SK-N-SH (cell line): ENCODE results near the gene AMDHD2. TPM values are rescaled to one million over a fixed set of nuclear protein-coding genes. Genes with fewer than 3 reads are reported as not detected.
"Not testable (repeated sequence)": the region's sequence is repeated elsewhere in the genome, so short reads cannot be mapped to it uniquely, and the experiment has no call there.

Experiments used
- CTCF ChIA-PET: fragments of 300-600, 350-600 bp; formaldehyde crosslinking; extraction: SDS; loops from one replicate; lab custom pipeline; 2021; lab: Yijun Ruan, JAX
- POLR2A ChIA-PET: fragments of 350-600 bp; sonication (Branson Sonifier 250); formaldehyde crosslinking; extraction: SDS; loops from one replicate; lab custom pipeline; 2020; ENCODE audit warnings: antibody characterized with exemption, inconsistent platforms; lab: Yijun Ruan, JAX
- DNase-seq: peaks from one replicate; pipeline ENCODE4 v3.0.0; 2012
- H2AFZ ChIP-seq: fragments of 200-600 bp; sonication (generic); 2 replicates; pipeline ENCODE4 v1.8.1; 2016; ENCODE audit warnings: antibody characterized with exemption, mild to moderate bottlenecking, low read depth
- H3F3A ChIP-seq: fragments of 200-600 bp; sonication (generic); replicated peaks from 2 replicates; pipeline ENCODE3; 2016; ENCODE audit warnings: antibody characterized with exemption, mild to moderate bottlenecking; ENCODE audit not compliant: insufficient read depth
- H3K27ac ChIP-seq, 2 experiments: fragments of 200-500 bp in 1 of 2; fragments of 200-600 bp in 1 of 2; sonication (Bioruptor generic) in 1 of 2; sonication (generic), shearing (Covaris generic) in 1 of 2; 2 replicates each; pipeline versions ENCODE4 v1.5.1 to v1.6.1; 2014 to 2016; ENCODE audit warnings: low read depth in 2 of 2, inconsistent platforms in 1 of 2, low read length in 1 of 2, mild to moderate bottlenecking in 1 of 2, mixed read lengths in 1 of 2
- H3K27me3 ChIP-seq: fragments of 200-600 bp; sonication (generic), shearing (Covaris generic); 2 replicates; pipeline ENCODE4 v1.6.1; 2016; ENCODE audit warnings: mixed run types; ENCODE audit not compliant: insufficient read depth
- H3K36me3 ChIP-seq, 2 experiments: fragments of 200-500 bp in 1 of 2; fragments of 200-600 bp in 1 of 2; sonication (Bioruptor generic) in 1 of 2; sonication (generic) in 1 of 2; replicated peaks in 1 of 2; 2 replicates each; pipeline versions ENCODE3 to v1.5.1; 2014 to 2016; ENCODE audit warnings: low read length in 1 of 2, mild to moderate bottlenecking in 1 of 2; ENCODE audit not compliant: insufficient read depth in 2 of 2, control insufficient read depth in 1 of 2
- H3K4me1 ChIP-seq, 2 experiments: fragments of 200-500 bp in 1 of 2; fragments of 200-600 bp in 1 of 2; sonication (Bioruptor generic) in 1 of 2; sonication (generic), shearing (Covaris generic) in 1 of 2; 2 replicates each; pipeline versions ENCODE4 v1.5.1 to v1.6.1; 2014 to 2016; ENCODE audit warnings: low read depth in 1 of 2, low read length in 1 of 2, mixed run types in 1 of 2; ENCODE audit not compliant: insufficient read depth in 2 of 2, control insufficient read depth in 1 of 2
- H3K4me2 ChIP-seq: fragments of 200-600 bp; sonication (generic), shearing (Covaris generic); 2 replicates; pipeline ENCODE4 v1.6.1; 2017; ENCODE audit warnings: mixed run types
- H3K4me3 ChIP-seq, 2 experiments: fragments of 200-500 bp in 1 of 2; fragments of 200-600 bp in 1 of 2; sonication (Bioruptor generic) in 1 of 2; sonication (generic), shearing (Covaris generic) in 1 of 2; 2 replicates each; pipeline versions ENCODE4 v1.5.1 to v1.8.1; 2014 to 2016; ENCODE audit warnings: low read depth in 2 of 2, inconsistent platforms in 1 of 2, low read length in 1 of 2, mild to moderate bottlenecking in 1 of 2, mixed read lengths in 1 of 2, moderate library complexity in 1 of 2
- H3K79me2 ChIP-seq: fragments of 200-600 bp; sonication (generic); 2 replicates; pipeline ENCODE4 v1.8.1; 2017; ENCODE audit warnings: mild to moderate bottlenecking; ENCODE audit not compliant: insufficient read depth
- H3K9ac ChIP-seq: fragments of 200-600 bp; sonication (generic); 2 replicates; pipeline ENCODE4 v1.6.1; 2017; ENCODE audit warnings: mixed run types
- H3K9me2 ChIP-seq: fragments of 200-600 bp; sonication (generic); 2 replicates; pipeline ENCODE4 v1.6.1; 2017; ENCODE audit warnings: mixed run types
- H3K9me3 ChIP-seq: fragments of 200-600 bp; sonication (generic); 2 replicates; pipeline ENCODE4 v1.6.1; 2017; ENCODE audit warnings: mixed run types, mild to moderate bottlenecking, moderate library complexity
- H4K20me1 ChIP-seq: fragments of 200-600 bp; sonication (generic); 2 replicates; pipeline ENCODE4 v1.6.1; 2017; ENCODE audit warnings: mild to moderate bottlenecking, mixed run types; ENCODE audit not compliant: insufficient read depth
- WGBS: methylation state at CpG from one replicate; pipeline ENCODE4 v1.1.6; 2017; ENCODE audit warnings: low lambda C conversion rate; 5-methylcytosine and 5-hydroxymethylcytosine counted together
- polyA plus RNA-seq, 3 experiments: library from polyadenylated mRNA; depleted of rRNA; stranded (reverse); fragments of >200 nt; gene quantifications; 2 replicates each; pipeline ENCODE4 v1.2.3, GENCODE V29; 2012
- TF ChIP-seq, protein P1 (sequence below): fragments of 200-600 bp; sonication (generic); IDR thresholded peaks from 2 replicates; pipeline ENCODE4 v1.6.1; 2017; ENCODE audit warnings: antibody characterized with exemption, mild to moderate bottlenecking, moderate library complexity

The AMDHD2 gene
- polyA plus RNA-seq, 1 of the 3 experiments (the other 2 are of a cell fraction) = 38.1 TPM

DNA sequence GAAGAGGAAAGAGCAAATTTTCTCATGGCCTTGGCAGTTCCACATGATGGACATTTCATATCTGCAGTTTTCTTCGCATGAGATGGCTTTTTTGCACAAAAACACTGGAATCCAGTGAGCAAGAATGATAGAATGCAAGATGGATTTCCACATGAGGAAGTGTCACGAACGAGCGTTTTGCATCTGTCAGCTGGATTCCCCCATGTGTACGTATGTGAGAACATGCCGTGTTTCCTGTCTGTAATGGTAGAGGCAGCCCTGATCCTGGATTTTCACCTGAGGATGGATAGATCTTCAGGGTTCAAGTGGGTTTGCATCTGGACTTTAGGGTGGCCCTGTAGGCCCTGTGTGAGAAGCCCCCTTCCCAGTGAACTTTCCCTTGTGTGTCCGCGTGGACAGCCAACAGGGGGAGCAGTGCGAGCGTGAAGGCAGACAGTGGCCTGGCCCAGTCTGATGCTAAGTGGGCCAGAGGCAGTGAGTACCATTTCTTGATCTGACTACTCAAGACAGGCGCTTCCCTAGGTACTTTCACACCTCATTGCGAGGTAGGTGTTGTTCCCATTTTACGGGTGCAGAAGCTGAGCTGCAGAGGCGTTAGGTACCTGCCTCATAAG lies 19.8 kb downstream of the AMDHD2 start:
- H3K27ac ChIP-seq, H3K4me3 ChIP-seq, DNase-seq, H3K4me1 ChIP-seq, H3F3A ChIP-seq, POLR2A ChIA-PET, H2AFZ ChIP-seq, H3K9me3 ChIP-seq, H3K9me2 ChIP-seq, H3K27me3 ChIP-seq, H3K9ac ChIP-seq, H3K36me3 ChIP-seq: not testable (repeated sequence)
- 88% methylated on average over 12 of the region's 14 CpGs for WGBS
- peaks cover 57% of the 10 kb centered on the region for H3K79me2 ChIP-seq
- H4K20me1 ChIP-seq = peaks cover 46% of the 10 kb centered on the region
- peak overlapping the region; percentile 78 for H3K4me2 ChIP-seq
- CTCF ChIA-PET = interaction anchor here (0.8 kb wide), 1 partner anchor 21 kb away, joined by 3 read pairs; no protein-coding TSS in a partner anchor
- TF ChIP-seq, protein P1, sequence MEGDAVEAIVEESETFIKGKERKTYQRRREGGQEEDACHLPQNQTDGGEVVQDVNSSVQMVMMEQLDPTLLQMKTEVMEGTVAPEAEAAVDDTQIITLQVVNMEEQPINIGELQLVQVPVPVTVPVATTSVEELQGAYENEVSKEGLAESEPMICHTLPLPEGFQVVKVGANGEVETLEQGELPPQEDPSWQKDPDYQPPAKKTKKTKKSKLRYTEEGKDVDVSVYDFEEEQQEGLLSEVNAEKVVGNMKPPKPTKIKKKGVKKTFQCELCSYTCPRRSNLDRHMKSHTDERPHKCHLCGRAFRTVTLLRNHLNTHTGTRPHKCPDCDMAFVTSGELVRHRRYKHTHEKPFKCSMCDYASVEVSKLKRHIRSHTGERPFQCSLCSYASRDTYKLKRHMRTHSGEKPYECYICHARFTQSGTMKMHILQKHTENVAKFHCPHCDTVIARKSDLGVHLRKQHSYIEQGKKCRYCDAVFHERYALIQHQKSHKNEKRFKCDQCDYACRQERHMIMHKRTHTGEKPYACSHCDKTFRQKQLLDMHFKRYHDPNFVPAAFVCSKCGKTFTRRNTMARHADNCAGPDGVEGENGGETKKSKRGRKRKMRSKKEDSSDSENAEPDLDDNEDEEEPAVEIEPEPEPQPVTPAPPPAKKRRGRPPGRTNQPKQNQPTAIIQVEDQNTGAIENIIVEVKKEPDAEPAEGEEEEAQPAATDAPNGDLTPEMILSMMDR = peak; percentile 54

DNA sequence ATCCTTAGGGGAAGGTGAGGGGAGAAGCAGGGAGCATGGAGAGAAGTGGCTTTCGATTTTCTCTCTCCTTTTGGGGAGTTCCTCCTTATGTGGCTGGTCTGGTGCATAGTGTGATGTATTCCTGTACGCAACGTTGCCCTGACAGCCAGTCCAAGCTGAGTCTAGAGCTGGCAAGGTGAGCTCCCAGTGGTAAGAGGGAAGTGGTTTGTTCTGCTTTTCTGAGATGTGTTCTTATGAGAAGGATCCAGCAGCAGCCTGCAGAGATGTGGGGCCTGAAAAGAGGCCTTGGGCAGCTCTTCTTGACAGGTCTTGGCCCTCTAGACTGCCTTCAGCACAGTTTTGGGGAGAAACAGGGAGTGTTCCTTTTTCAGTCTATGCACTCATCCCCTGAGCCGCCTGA lies 20.7 kb downstream of the AMDHD2 start:
- DNase-seq, POLR2A ChIA-PET, H3K9ac ChIP-seq, H3K4me1 ChIP-seq, H3K9me3 ChIP-seq, H3K4me3 ChIP-seq, H3K27ac ChIP-seq, H2AFZ ChIP-seq, H3K4me2 ChIP-seq, H3F3A ChIP-seq, H3K27me3 ChIP-seq, H3K9me2 ChIP-seq, H3K36me3 ChIP-seq: not testable (repeated sequence)
- 86% methylated on average over 1 of the region's 4 CpGs for WGBS
- CTCF ChIA-PET = interaction anchor here (0.8 kb wide), 1 partner anchor 22 kb away, joined by 3 read pairs; no protein-coding TSS in a partner anchor
- H4K20me1 ChIP-seq = peaks cover 56% of the 10 kb centered on the region
- peaks cover 66% of the 10 kb centered on the region for H3K79me2 ChIP-seq

DNA sequence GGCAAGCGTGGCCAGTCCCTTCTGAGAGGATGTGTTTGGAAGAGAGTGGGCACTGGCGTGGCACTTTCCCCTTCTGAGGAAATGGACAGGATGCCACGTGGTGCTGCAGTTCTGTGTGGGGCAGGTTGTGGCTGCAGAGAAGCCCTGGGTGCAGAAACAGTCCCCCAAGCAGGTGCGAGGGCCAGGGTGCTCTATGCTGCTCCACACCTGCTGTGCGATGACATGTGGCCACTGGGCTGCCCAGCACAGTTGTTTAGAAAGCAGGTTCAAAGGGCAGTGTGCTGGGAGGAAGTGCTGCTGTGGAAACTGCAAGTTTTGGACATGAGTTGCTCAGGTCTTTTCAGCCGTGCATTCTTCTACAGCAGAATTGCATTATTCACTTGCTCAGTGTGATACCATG lies 21.2 kb downstream of the AMDHD2 start:
- H3K9ac ChIP-seq, H3K27ac ChIP-seq, H3F3A ChIP-seq, H3K4me2 ChIP-seq, H3K36me3 ChIP-seq, H3K4me3 ChIP-seq, CTCF ChIA-PET, H3K27me3 ChIP-seq, DNase-seq, H2AFZ ChIP-seq, H3K9me2 ChIP-seq, H3K4me1 ChIP-seq, H3K9me3 ChIP-seq, POLR2A ChIA-PET: not testable (repeated sequence)
- H3K79me2 ChIP-seq = peaks cover 71% of the 10 kb centered on the region
- 84% methylated on average over 6 of the region's 6 CpGs for WGBS
- H4K20me1 ChIP-seq = peaks cover 61% of the 10 kb centered on the region

DNA sequence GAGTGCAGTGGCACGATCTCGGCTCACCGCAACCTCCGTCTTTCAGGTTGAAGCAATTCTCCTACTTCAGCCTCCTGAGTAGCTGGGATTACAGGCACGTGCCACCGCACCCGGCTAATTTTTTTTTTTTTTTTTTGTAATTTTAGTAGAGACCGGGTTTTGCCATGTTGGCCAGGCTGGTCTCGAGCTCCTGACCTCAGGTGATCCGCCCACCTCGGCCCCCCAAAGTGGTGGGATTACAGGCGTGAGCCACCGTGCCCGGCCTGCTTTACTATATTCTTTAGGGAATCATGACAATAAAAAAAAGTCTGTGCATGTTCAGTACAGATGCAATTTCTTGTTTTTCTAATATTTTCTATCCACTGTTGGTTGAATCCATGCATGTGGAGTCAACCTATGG lies 23.6 kb downstream of the AMDHD2 start:
- WGBS = 91% methylated on average over 14 of the region's 14 CpGs
- peaks cover 61% of the 10 kb centered on the region for H4K20me1 ChIP-seq
- CTCF ChIA-PET = not testable (repeated sequence)

DNA sequence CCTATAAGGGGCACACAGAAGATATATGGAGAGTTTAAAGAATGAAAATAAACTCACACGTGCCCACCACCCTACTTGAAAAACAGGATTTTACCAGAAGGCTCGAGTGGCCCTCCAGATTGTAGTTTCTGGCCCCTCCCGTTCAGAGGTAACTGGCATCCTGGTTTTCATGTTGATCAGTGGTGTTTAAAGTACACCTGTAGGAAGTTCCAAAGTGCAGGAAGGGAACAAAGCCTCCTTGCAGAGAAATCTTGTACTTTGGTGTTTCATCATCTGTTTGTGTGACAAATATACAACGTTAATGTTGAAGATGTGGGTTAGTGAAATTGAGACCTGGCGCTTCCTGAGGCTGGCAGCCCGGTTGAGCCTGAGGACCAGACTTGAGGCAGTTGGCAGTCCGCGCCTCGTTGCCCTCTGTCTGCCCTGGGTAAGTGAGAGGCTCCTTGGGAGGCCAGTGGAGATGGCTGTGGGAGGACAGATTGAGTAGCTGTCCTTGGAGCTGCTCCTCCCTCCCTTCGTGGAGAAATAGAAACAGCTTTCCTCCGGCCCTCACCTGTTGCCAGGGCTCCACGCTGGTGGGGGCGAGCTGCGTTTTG lies 30.2 kb downstream of the AMDHD2 start:
- 88% methylated on average over 1 of the region's 14 CpGs for WGBS

More for the DNA sequence above, 23.6 kb downstream of the AMDHD2 start:
- H3F3A ChIP-seq, H3K9me3 ChIP-seq, H3K9me2 ChIP-seq, H3K27ac ChIP-seq, POLR2A ChIA-PET, H3K9ac ChIP-seq, DNase-seq, H3K27me3 ChIP-seq, H2AFZ ChIP-seq, H3K36me3 ChIP-seq, H3K4me3 ChIP-seq, H3K4me2 ChIP-seq, H3K4me1 ChIP-seq: not testable (repeated sequence)
- peaks cover 70% of the 10 kb centered on the region for H3K79me2 ChIP-seq

More for the DNA sequence above, 30.2 kb downstream of the AMDHD2 start:
- POLR2A ChIA-PET, DNase-seq, H3K4me3 ChIP-seq, H3K9ac ChIP-seq, H3K9me3 ChIP-seq, CTCF ChIA-PET, H3K4me1 ChIP-seq, H3K4me2 ChIP-seq, H3F3A ChIP-seq, H2AFZ ChIP-seq, H3K27ac ChIP-seq, H3K9me2 ChIP-seq, H3K27me3 ChIP-seq, H3K36me3 ChIP-seq: not testable (repeated sequence)
- Histone ChIP-seq H3K79me2 (peaks cover 20% of the 10 kb centered on the region), H4K20me1 (peaks cover 17% of the 10 kb centered on the region)
